OCI-LY1 (cell line): ENCODE measurements around the gene OXCT1.

Source experiments
- H2AFZ ChIP-seq: fragments of 200-600 bp; sonication (generic), shearing (Covaris generic); 2 replicates; pipeline ENCODE4 v1.6.0; 2014; ENCODE audit warnings: antibody characterized with exemption, mild to moderate bottlenecking, low read length
- H3F3A ChIP-seq: fragments of 200-600 bp; sonication (generic), shearing (Covaris generic); 2 replicates; pipeline ENCODE4 v1.6.0; 2014; ENCODE audit warnings: mild to moderate bottlenecking, antibody characterized with exemption, low read length, moderate library complexity; ENCODE audit not compliant: insufficient read depth
- H3K27ac ChIP-seq: fragments of 200-600 bp; sonication (generic); 2 replicates; pipeline ENCODE4 v1.5.1; 2014; ENCODE audit warnings: low read length, mixed run types, mild to moderate bottlenecking, low read depth; ENCODE audit not compliant: poor library complexity, severe bottlenecking
- H3K27me3 ChIP-seq: fragments of 200-600 bp; sonication (generic); 2 replicates; pipeline ENCODE4 v1.6.0; 2014; ENCODE audit warnings: antibody characterized with exemption, mild to moderate bottlenecking, low read length, moderate library complexity; ENCODE audit not compliant: insufficient read depth
- H3K36me3 ChIP-seq: fragments of 200-600 bp; sonication (generic); 2 replicates; pipeline ENCODE4 v1.6.1; 2014; ENCODE audit warnings: mild to moderate bottlenecking, antibody characterized with exemption, low read length, moderate library complexity, mixed read lengths; ENCODE audit not compliant: insufficient read depth
- H3K4me1 ChIP-seq: fragments of 200-600 bp; sonication (generic); 2 replicates; pipeline ENCODE4 v1.5.1; 2014; ENCODE audit warnings: mild to moderate bottlenecking, low read length, moderate library complexity; ENCODE audit not compliant: insufficient read depth, severe bottlenecking
- H3K4me2 ChIP-seq: fragments of 200-600 bp; sonication (generic), shearing (Covaris generic); 2 replicates; pipeline ENCODE4 v1.6.1; 2014; ENCODE audit warnings: low read length
- H3K4me3 ChIP-seq: fragments of 200-600 bp; sonication (generic); 2 replicates; pipeline ENCODE4 v1.5.1; 2014; ENCODE audit warnings: low read length, low read depth, mild to moderate bottlenecking, mixed read lengths; ENCODE audit not compliant: poor library complexity, severe bottlenecking
- H3K79me2 ChIP-seq: fragments of 200-600 bp; shearing (Covaris generic); 2 replicates; pipeline ENCODE4 v1.6.1; 2016; ENCODE audit warnings: mixed run types, low read length, mixed read lengths; ENCODE audit not compliant: insufficient read depth
- H3K9ac ChIP-seq: fragments of 200-600 bp; sonication (generic), shearing (Covaris generic); 2 replicates; pipeline ENCODE4 v1.6.1; 2014; ENCODE audit warnings: mild to moderate bottlenecking, low read length, mixed read lengths
- H3K9me2 ChIP-seq: fragments of 200-600 bp; sonication (generic), shearing (Covaris generic); 2 replicates; pipeline ENCODE4 v1.6.1; 2014; ENCODE audit warnings: low read depth, mild to moderate bottlenecking, low read length, mixed read lengths
- H3K9me3 ChIP-seq: fragments of 200-600 bp; shearing (Covaris generic); 2 replicates; pipeline ENCODE4 v1.6.1; 2014; ENCODE audit warnings: low read length, mixed read lengths
- H4K20me1 ChIP-seq: fragments of 200-600 bp; sonication (generic), shearing (Covaris generic); 2 replicates; pipeline ENCODE4 v1.6.0; 2016; ENCODE audit warnings: mild to moderate bottlenecking, low read length; ENCODE audit not compliant: insufficient read depth
- EZH2 ChIP-seq: fragments of 200-600 bp; sonication (generic), shearing (Covaris generic); IDR thresholded peaks from 2 replicates; pipeline ENCODE4 v1.8.0; 2017; ENCODE audit warnings: borderline replicate concordance, mixed run types, mild to moderate bottlenecking, antibody characterized with exemption, low read length, moderate library complexity, mixed read lengths
- TF ChIP-seq, protein P1 (sequence below): fragments of 200-600 bp; sonication (generic), shearing (Covaris generic); IDR thresholded peaks from 2 replicates; pipeline ENCODE4 v1.5.1; 2017; ENCODE audit warnings: mild to moderate bottlenecking, antibody characterized with exemption, low read length, moderate library complexity, mixed read lengths

OXCT1 gene

DNA sequence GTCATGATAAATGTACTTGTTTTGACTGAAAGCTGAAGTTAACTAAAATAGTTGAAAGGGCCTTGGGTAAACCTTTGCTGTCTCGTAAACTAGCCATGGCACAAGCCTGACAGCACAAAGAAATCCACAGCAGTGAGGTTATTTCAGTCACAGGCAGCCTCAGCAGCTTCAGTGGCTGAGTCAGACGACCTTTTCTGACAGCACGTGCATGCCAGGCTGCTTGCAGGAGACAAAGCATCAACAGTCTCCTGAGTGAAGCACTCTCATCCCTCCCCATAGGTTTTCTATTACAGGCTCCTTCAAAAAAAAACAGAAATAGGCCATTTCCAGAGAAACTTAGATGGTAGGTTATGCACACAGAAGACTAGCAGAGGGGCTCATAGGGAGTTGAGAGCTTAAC is 34.6 kb downstream of the OXCT1 start:
- Histone ChIP-seq H2AFZ (no peak overlapping the region), H4K20me1 (no peaks in the 10 kb centered on the region), H3K36me3 (peaks cover 69% of the 10 kb centered on the region), H3K9me3 (no peaks in the 10 kb centered on the region), H3K9me2 (no peaks in the 10 kb centered on the region), H3F3A (no peaks in the 10 kb centered on the region), H3K79me2 (no peaks in the 10 kb centered on the region), H3K9ac (no peak overlapping the region), H3K4me1 (no peaks in the 10 kb centered on the region), H3K27me3 (no peaks in the 10 kb centered on the region), H3K4me2 (no peak overlapping the region), H3K27ac (no peak overlapping the region), H3K4me3 (no peak overlapping the region)
- TF ChIP-seq, protein P1, sequence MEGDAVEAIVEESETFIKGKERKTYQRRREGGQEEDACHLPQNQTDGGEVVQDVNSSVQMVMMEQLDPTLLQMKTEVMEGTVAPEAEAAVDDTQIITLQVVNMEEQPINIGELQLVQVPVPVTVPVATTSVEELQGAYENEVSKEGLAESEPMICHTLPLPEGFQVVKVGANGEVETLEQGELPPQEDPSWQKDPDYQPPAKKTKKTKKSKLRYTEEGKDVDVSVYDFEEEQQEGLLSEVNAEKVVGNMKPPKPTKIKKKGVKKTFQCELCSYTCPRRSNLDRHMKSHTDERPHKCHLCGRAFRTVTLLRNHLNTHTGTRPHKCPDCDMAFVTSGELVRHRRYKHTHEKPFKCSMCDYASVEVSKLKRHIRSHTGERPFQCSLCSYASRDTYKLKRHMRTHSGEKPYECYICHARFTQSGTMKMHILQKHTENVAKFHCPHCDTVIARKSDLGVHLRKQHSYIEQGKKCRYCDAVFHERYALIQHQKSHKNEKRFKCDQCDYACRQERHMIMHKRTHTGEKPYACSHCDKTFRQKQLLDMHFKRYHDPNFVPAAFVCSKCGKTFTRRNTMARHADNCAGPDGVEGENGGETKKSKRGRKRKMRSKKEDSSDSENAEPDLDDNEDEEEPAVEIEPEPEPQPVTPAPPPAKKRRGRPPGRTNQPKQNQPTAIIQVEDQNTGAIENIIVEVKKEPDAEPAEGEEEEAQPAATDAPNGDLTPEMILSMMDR = no peak
- TF ChIP-seq EZH2 = no peak

DNA sequence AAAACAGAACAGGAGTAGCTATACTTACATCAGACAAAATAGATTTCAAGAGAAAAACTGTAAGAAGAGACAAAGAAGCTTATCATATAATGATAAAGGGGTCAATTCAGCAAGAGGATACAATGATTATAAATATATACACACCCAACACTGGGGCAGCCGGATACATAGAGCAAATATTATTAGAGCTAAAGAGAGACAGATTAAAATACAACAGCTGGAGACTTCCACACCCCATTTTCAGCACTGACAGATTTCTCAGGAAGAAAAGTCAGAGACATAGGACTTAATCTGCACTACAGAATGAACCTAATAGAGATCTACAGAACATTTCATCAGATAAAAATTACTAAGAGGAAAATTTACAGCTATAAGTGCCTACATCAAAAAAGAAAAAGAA is 35.7 kb downstream of the OXCT1 start:
- H3K9ac ChIP-seq = no peak overlapping the region
- H3K27ac ChIP-seq = no peak overlapping the region
- no peak overlapping the region for H2AFZ ChIP-seq
- H3K9me3 ChIP-seq = no peaks in the 10 kb centered on the region
- no peak overlapping the region for H3K4me3 ChIP-seq
- no peaks in the 10 kb centered on the region for H3F3A ChIP-seq
- no peaks in the 10 kb centered on the region for H3K9me2 ChIP-seq
- H3K27me3 ChIP-seq = no peaks in the 10 kb centered on the region
- H3K79me2 ChIP-seq = no peaks in the 10 kb centered on the region
- no peaks in the 10 kb centered on the region for H4K20me1 ChIP-seq
- TF ChIP-seq, protein P1 = no peak
- no peak for TF ChIP-seq EZH2
- H3K4me2 ChIP-seq = no peak overlapping the region
- H3K36me3 ChIP-seq = peaks cover 73% of the 10 kb centered on the region
- no peaks in the 10 kb centered on the region for H3K4me1 ChIP-seq

DNA sequence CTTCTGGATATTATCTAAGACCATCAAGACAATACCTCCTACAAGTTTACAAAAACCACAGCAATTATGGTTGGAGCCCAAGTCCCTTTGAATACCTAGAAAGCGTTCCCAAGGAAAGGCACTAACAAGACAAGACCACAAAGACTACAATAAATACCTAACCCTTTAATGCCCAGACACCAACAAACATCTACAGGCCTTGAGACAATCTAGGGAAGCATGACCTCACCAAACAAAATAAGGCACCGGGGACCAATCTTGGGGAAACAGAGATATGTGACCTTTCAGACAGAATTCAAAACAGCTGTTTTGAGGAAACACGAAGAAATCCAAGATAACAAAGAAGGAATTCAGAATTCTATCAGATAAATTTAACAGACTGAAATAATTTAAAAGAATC is 37.8 kb downstream of the OXCT1 start:
- Histone ChIP-seq H2AFZ (no peak overlapping the region), H4K20me1 (no peaks in the 10 kb centered on the region), H3K9me3 (no peaks in the 10 kb centered on the region), H3K27me3 (no peaks in the 10 kb centered on the region), H3K9ac (no peak overlapping the region), H3F3A (no peaks in the 10 kb centered on the region), H3K4me1 (no peaks in the 10 kb centered on the region), H3K79me2 (no peaks in the 10 kb centered on the region), H3K4me2 (no peak overlapping the region), H3K4me3 (no peak overlapping the region), H3K9me2 (no peaks in the 10 kb centered on the region), H3K36me3 (peaks cover 57% of the 10 kb centered on the region), H3K27ac (no peak overlapping the region)
- TF ChIP-seq EZH2 = no peak
- TF ChIP-seq, protein P1 = no peak
